Heart right ventricle (tissue), 16 donors: ENCODE measurements around the gene RWDD4. TPM values are rescaled to one million over a fixed set of nuclear protein-coding genes. Genes with fewer than 3 reads are reported as not detected.

ENCODE experiments used
- ATAC-seq, 8 donors: fragments of 200-7000 bp; cut with Tn5 transposase; one replicate each; pipeline ENCODE4 v1.9.1; 2020; ENCODE audit warnings: mild to moderate bottlenecking in 8 of 8, moderate library complexity in 8 of 8, moderate number of reproducible peaks in 1 of 8
- DNase-seq, 2 donors: peaks; one replicate each; pipeline ENCODE4 v3.0.0-alpha.2; 2020
- H3K27ac ChIP-seq, 10 donors: fragments of 200-600 bp; sonication (generic) in 2 of 10; one replicate each; pipeline versions ENCODE4 v1.5.0 to v1.8.0; 2020 to 2022; ENCODE audit warnings: mild to moderate bottlenecking in 3 of 10
- H3K27me3 ChIP-seq, 7 donors: fragments of 200-600 bp; one replicate each; pipeline ENCODE4 v1.8.0; 2021 to 2022; ENCODE audit warnings: mild to moderate bottlenecking in 2 of 7
- H3K36me3 ChIP-seq, 9 donors: fragments of 200-600 bp; sonication (generic) in 1 of 9; one replicate each; pipeline versions ENCODE4 v1.5.0 to v1.8.0; 2020 to 2022; ENCODE audit warnings: mild to moderate bottlenecking in 2 of 9
- H3K4me1 ChIP-seq, 9 donors: fragments of 200-600 bp; sonication (generic) in 1 of 9; one replicate each; pipeline versions ENCODE4 v1.5.0 to v1.8.0; 2020 to 2022; ENCODE audit warnings: mild to moderate bottlenecking in 4 of 9
- H3K4me3 ChIP-seq, 10 donors: fragments of 200-600 bp; sonication (generic) in 2 of 10; one replicate each; pipeline versions ENCODE4 v1.5.0 to v1.8.0; 2020 to 2022; ENCODE audit warnings: mild to moderate bottlenecking in 7 of 10, moderate library complexity in 2 of 10
- H3K9me3 ChIP-seq, 11 donors: fragments of 200-600 bp in 10 of 11; sonication (generic) in 2 of 11; one replicate each; pipeline versions ENCODE4 v1.5.0 to v1.8.0; 2013 to 2022; ENCODE audit warnings: mild to moderate bottlenecking in 2 of 11, control low read depth in 1 of 11, moderate library complexity in 1 of 11
- CTCF ChIP-seq, 9 donors: fragments of 200-600 bp; sonication (generic) in 2 of 9; IDR thresholded peaks; one replicate each; pipeline versions ENCODE4 v1.5.0 to v1.8.0; 2021 to 2022; ENCODE audit warnings: antibody characterized with exemption in 9 of 9, mild to moderate bottlenecking in 5 of 9, moderate library complexity in 1 of 9
- WGBS, 2 donors: extraction: QIAGEN DNeasy Blood & Tissue Kit; methylation state at CpG; one replicate each; pipeline ENCODE4 v1.1.7; 2013; ENCODE audit warnings: inconsistent platforms in 1 of 2; 5-methylcytosine and 5-hydroxymethylcytosine counted together
- intact Hi-C, 10 donors: fragments of 100-400 bp; cut with DNase I; formaldehyde crosslinking; loops; one replicate each; pipeline versions ENCODE4 v1.11.1 to v1.14.2; 2022
- polyA plus RNA-seq, 2 donors: library from polyadenylated mRNA; stranded (reverse); fragments of 200-250 nt; gene quantifications; one replicate each; pipeline ENCODE4 v1.2.3, GENCODE V29; 2013
- total RNA-seq, 10 donors: library from RNA; stranded (reverse); fragmentation: NEBNext Ultra II Directional in 3 of 10; extraction: Animal tissue kit (Norgen Biotek cat#: 25700) in 3 of 10; gene quantifications; one replicate each; pipeline versions ENCODE4 v1.2.1 to v1.2.4, GENCODE V29; 2021 to 2023
- donor health status: Arrhythmogenic right ventricular cardiomyopathy.
- donor health status: ischemic (EF 13 %, LVEDD 7.1; RV severe dilation, severe dysfunction).
- donor health status: healthy with polysubstance abuse.
- donor health status: DM: no; HTN: yes; CAD: no.
- donor health status: DM: no; HTN: no; CAD: no.
- donor health status: ischemic (EF 25% LVEDD 6.9; RV normal size, moderate dysfunction).
- donor health status: ischemic (EF 25% LVEDD 5.7; RV mildly dilated, moderate dysfunction).
- donor health status: healthy.
- donor health status: DM: yes; HTN: yes; CAD: no.
- donor health status: Ischemic cardiomyopathy.
- donor health status: ischemic (EF 35%, LVEDD 5.7; RV mildly dilated, moderate dysfunction).
- donor health status: nonischemic (EF 11% LVEDD 7.7; RV severe dilation, severe dysfunction).
- donor health status: DM: yes; HTN: yes; CAD: no.
- donor health status: PGD.
- donor health status: ischemic (EF 29% LVEDD 5.4; RV normal size, mild dysfunction).
- donor health status: nonischemic (EF 23%, LVEDD 6.1; RV moderate dilation, normal function).

The RWDD4 gene
- total and polyA plus RNA-seq, 12 donors, result 6.9 to 17.8 (median 14.6) TPM

- intact Hi-C loops, result no loop called here
- DNase-seq (no peak), ATAC-seq (peak in 1 of 8 donors; percentile 61)
- H3K27me3 ChIP-seq, result peaks cover 0 to 15% (median 0%) of the 10 kb centered on the region in 7 donors
- H3K27ac ChIP-seq, result no peak overlapping the region
- H3K4me3 ChIP-seq, result no peak overlapping the region
- 50 to 61% methylated on average over 7 of the region's 7 CpGs for WGBS, 2 donors
- H3K36me3 ChIP-seq, result no peaks in the 10 kb centered on the region
- no peaks in the 10 kb centered on the region for H3K9me3 ChIP-seq
- TF ChIP-seq CTCF (IDR thresholded peaks at IDR 0.05), result no peak
- no peaks in the 10 kb centered on the region for H3K4me1 ChIP-seq
These were observed 48.4 kb downstream of the RWDD4 start for GRCh38 chr4:183610613-183611012.

- intact Hi-C loops, result no loop called here
- H3K4me1 ChIP-seq, result no peaks in the 10 kb centered on the region
- DNase-seq (no peak), ATAC-seq (peak in 4 of 8 donors; percentile 44 to 72 (median 64))
- no peaks in the 10 kb centered on the region for H3K9me3 ChIP-seq
- peaks cover 0 to 15% (median 0%) of the 10 kb centered on the region in 7 donors for H3K27me3 ChIP-seq
- TF ChIP-seq CTCF (IDR thresholded peaks at IDR 0.05), result no peak
- H3K27ac ChIP-seq, result no peak overlapping the region
- WGBS, 2 donors, result 90 to 93% methylated on average over 2 of the region's 2 CpGs
- H3K4me3 ChIP-seq, result no peak overlapping the region
- no peaks in the 10 kb centered on the region for H3K36me3 ChIP-seq
These were observed 49.0 kb downstream of the RWDD4 start for GRCh38 chr4:183610033-183610432.

- TF ChIP-seq CTCF (IDR thresholded peaks at IDR 0.05), result no peak
- intact Hi-C loops, result loop anchor here in 1 of 10 donors (10.0 kb wide), 1 partner anchor 134 kb away; no protein-coding TSS in a partner anchor
- H3K27ac ChIP-seq, result no peak overlapping the region
- DNase-seq, result no peak
- no peaks in the 10 kb centered on the region for H3K4me1 ChIP-seq
- 89 to 95% methylated on average over 7 to 9 of the region's 9 CpGs for WGBS, 2 donors
- no peak overlapping the region for H3K4me3 ChIP-seq
- no peaks in the 10 kb centered on the region for H3K36me3 ChIP-seq
- ATAC-seq, result no peak
- H3K27me3 ChIP-seq, result peaks cover 0 to 15% (median 0%) of the 10 kb centered on the region in 7 donors
- H3K9me3 ChIP-seq, result no peaks in the 10 kb centered on the region
These were observed 49.8 kb downstream of the RWDD4 start for GRCh38 chr4:183609151-183609550.

- H3K27me3 ChIP-seq, result peaks cover 0 to 13% (median 0%) of the 10 kb centered on the region in 7 donors
- H3K4me1 ChIP-seq, result no peaks in the 10 kb centered on the region
- H3K27ac ChIP-seq, result no peak overlapping the region
- DNase-seq, result no peak
- no peak for ATAC-seq
- 68 to 95% methylated on average over 4 of the region's 4 CpGs for WGBS, 2 donors
- H3K4me3 ChIP-seq, result no peak overlapping the region
- no peaks in the 10 kb centered on the region for H3K9me3 ChIP-seq
- intact Hi-C loops, result loop anchor here in 1 of 10 donors (10.0 kb wide), 1 partner anchor 133 kb away; no protein-coding TSS in a partner anchor
- TF ChIP-seq CTCF (IDR thresholded peaks at IDR 0.05), result no peak
- H3K36me3 ChIP-seq, result no peaks in the 10 kb centered on the region
These were observed 51.1 kb downstream of the RWDD4 start for GRCh38 chr4:183607894-183608293.
